Hepatocyte (in vitro differentiated cells): Measurements from ENCODE around the gene SLC1A3. TPM values are rescaled to one million over a fixed set of nuclear protein-coding genes. Genes with fewer than 3 reads are reported as not detected.

Source experiments
- DNase-seq: peaks from one replicate; pipeline ENCODE4 v3.0.0-alpha.2; 2016; ENCODE audit warnings: low spot score
- H2AFZ ChIP-seq: fragments of 200-600 bp; sonication (generic); 2 replicates; pipeline ENCODE4 v1.6.0; 2016; ENCODE audit warnings: antibody characterized with exemption, mild to moderate bottlenecking
- H3K27ac ChIP-seq: fragments of 200-600 bp; sonication (generic); 2 replicates; pipeline ENCODE4 v1.5.1; 2016; ENCODE audit warnings: mild to moderate bottlenecking
- H3K27me3 ChIP-seq: fragments of 200-600 bp; sonication (generic); 2 replicates; pipeline ENCODE4 v1.6.1; 2016
- H3K36me3 ChIP-seq: fragments of 200-600 bp; sonication (generic); replicated peaks from 2 replicates; pipeline ENCODE4 v1.5.1; 2016; ENCODE audit warnings: low read depth; ENCODE audit not compliant: insufficient read depth
- H3K4me1 ChIP-seq: fragments of 200-600 bp; sonication (generic); 2 replicates; pipeline ENCODE4 v1.5.1; 2016; ENCODE audit warnings: mild to moderate bottlenecking, moderate library complexity; ENCODE audit not compliant: insufficient read depth
- H3K4me2 ChIP-seq: fragments of 200-600 bp; sonication (generic); 2 replicates; pipeline ENCODE4 v1.6.0; 2016
- H3K4me3 ChIP-seq: fragments of 200-600 bp; sonication (generic); 2 replicates; pipeline ENCODE4 v1.5.1; 2016; ENCODE audit warnings: mild to moderate bottlenecking
- H3K79me2 ChIP-seq: fragments of 200-600 bp; sonication (generic); 2 replicates; pipeline ENCODE4 v1.6.0; 2017; ENCODE audit warnings: mild to moderate bottlenecking
- H3K9me2 ChIP-seq: fragments of 200-600 bp; sonication (generic); replicated peaks from 2 replicates; pipeline ENCODE4 v1.6.0; 2017; ENCODE audit warnings: mild to moderate bottlenecking; ENCODE audit not compliant: insufficient read depth
- H3K9me3 ChIP-seq: fragments of 200-600 bp; sonication (generic); 2 replicates; pipeline ENCODE4 v1.5.1; 2016; ENCODE audit warnings: low read depth, mild to moderate bottlenecking
- H4K20me1 ChIP-seq: fragments of 200-600 bp; sonication (generic); 2 replicates; pipeline ENCODE4 v1.6.0; 2016; ENCODE audit warnings: mild to moderate bottlenecking; ENCODE audit not compliant: insufficient read depth, poor library complexity, severe bottlenecking
- CTCF ChIP-seq: fragments of 200-600 bp; sonication (generic); IDR thresholded peaks from 2 replicates; pipeline ENCODE4 v1.5.1; 2016; ENCODE audit warnings: antibody characterized with exemption, mild to moderate bottlenecking; ENCODE audit not compliant: poor library complexity
- EZH2 ChIP-seq: fragments of 200-600 bp; sonication (generic); IDR thresholded peaks from 2 replicates; pipeline ENCODE4 v1.6.1; 2016; ENCODE audit warnings: antibody characterized with exemption, mild to moderate bottlenecking, borderline replicate concordance
- EZH2phosphoT487 ChIP-seq: fragments of 200-600 bp; sonication (generic); IDR thresholded peaks from one replicate; pipeline ENCODE4 v1.6.1; 2018; ENCODE audit warnings: antibody characterized with exemption, mild to moderate bottlenecking, low read depth, moderate library complexity; ENCODE audit not compliant: unreplicated experiment, severe bottlenecking
- WGBS: methylation state at CpG from one replicate; pipeline ENCODE4 v1.1.6; 2016; ENCODE audit warnings: low lambda C conversion rate; ENCODE audit errors: missing lambda C conversion rate; 5-methylcytosine and 5-hydroxymethylcytosine counted together
- polyA plus RNA-seq: library from polyadenylated mRNA; unstranded; fragments of >200 nt; fragmentation: Nextera tagmentation; extraction: Ambion mirVana; gene quantifications from 2 replicates; pipeline ENCODE4 v1.2.1, GENCODE V29; 2016
- total RNA-seq: library from RNA; depleted of rRNA; stranded (reverse); fragments of >200 nt; gene quantifications from 2 replicates; pipeline ENCODE4 v1.2.3, GENCODE V29; 2014

The SLC1A3 gene
- total and polyA plus RNA-seq, 2 experiments from 2014 or later: 32.3 to 42.3 TPM

- WGBS: 63% methylated on average over 9 of the region's 9 CpGs
- Histone ChIP-seq H2AFZ (no peak overlapping the region), H3K79me2 (no peaks in the 10 kb centered on the region), H4K20me1 (no peaks in the 10 kb centered on the region), H3K4me1 (peaks cover 32% of the 10 kb centered on the region), H3K9me2 (no peaks in the 10 kb centered on the region), H3K4me3 (no peak overlapping the region), H3K4me2 (peak overlapping the region; percentile 41), H3K27ac (peak overlapping the region; percentile 66), H3K27me3 (no peaks in the 10 kb centered on the region), H3K9me3 (no peaks in the 10 kb centered on the region), H3K36me3 (no peaks in the 10 kb centered on the region)
- DNase-seq: peak; percentile 19
- no peak for TF ChIP-seq CTCF
- no peak for TF ChIP-seq EZH2phosphoT487
- TF ChIP-seq EZH2: no peak
Observed at GRCh38 chr5:36651761-36652685, 45.6 kb downstream of the SLC1A3 start.

GRCh38 chr5:36653044-36653705 lies 46.8 kb downstream of the SLC1A3 start:
- no peak for TF ChIP-seq EZH2
- TF ChIP-seq EZH2phosphoT487: no peak
- TF ChIP-seq CTCF: no peak
- WGBS: 78% methylated on average over 5 of the region's 5 CpGs
- no peak for DNase-seq
- no peaks in the 10 kb centered on the region for H3K36me3 ChIP-seq
- H3K9me3 ChIP-seq: no peaks in the 10 kb centered on the region
- H2AFZ ChIP-seq: no peak overlapping the region
- H3K79me2 ChIP-seq: peaks cover 3% of the 10 kb centered on the region
- H3K4me2 ChIP-seq: no peak overlapping the region
- H4K20me1 ChIP-seq: no peaks in the 10 kb centered on the region
- peak overlapping the region; percentile 66 for H3K27ac ChIP-seq
- H3K4me3 ChIP-seq: no peak overlapping the region
- peaks cover 36% of the 10 kb centered on the region for H3K4me1 ChIP-seq
- no peaks in the 10 kb centered on the region for H3K9me2 ChIP-seq
- H3K27me3 ChIP-seq: no peaks in the 10 kb centered on the region

GRCh38 chr5:36654564-36654963 lies 48.2 kb downstream of the SLC1A3 start:
- Histone ChIP-seq H3K9me2 (no peaks in the 10 kb centered on the region), H3K4me3 (no peak overlapping the region), H3K27ac (no peak overlapping the region), H3K79me2 (peaks cover 6% of the 10 kb centered on the region), H3K27me3 (no peaks in the 10 kb centered on the region), H3K4me2 (no peak overlapping the region), H2AFZ (no peak overlapping the region), H3K9me3 (no peaks in the 10 kb centered on the region), H3K4me1 (peaks cover 36% of the 10 kb centered on the region), H3K36me3 (no peaks in the 10 kb centered on the region), H4K20me1 (no peaks in the 10 kb centered on the region)
- TF ChIP-seq EZH2 (no peak), CTCF (no peak), EZH2phosphoT487 (no peak)
- no peak for DNase-seq
- WGBS: 88% methylated on average over 3 of the region's 3 CpGs
